Myometrial cell (primary cell): ENCODE measurements around the gene ANKRD45. TPM values are rescaled to one million over a fixed set of nuclear protein-coding genes. Genes with fewer than 3 reads are reported as not detected.

Experiments
- total RNA-seq: library from RNA; depleted of rRNA; stranded (reverse); fragments of >200 nt; gene quantifications from 2 replicates; pipeline ENCODE4 v1.2.3, GENCODE V29; 2015

Gene ANKRD45
- 0.53 TPM in 1 of 2 replicates, not detected in the other for total RNA-seq

DNA sequence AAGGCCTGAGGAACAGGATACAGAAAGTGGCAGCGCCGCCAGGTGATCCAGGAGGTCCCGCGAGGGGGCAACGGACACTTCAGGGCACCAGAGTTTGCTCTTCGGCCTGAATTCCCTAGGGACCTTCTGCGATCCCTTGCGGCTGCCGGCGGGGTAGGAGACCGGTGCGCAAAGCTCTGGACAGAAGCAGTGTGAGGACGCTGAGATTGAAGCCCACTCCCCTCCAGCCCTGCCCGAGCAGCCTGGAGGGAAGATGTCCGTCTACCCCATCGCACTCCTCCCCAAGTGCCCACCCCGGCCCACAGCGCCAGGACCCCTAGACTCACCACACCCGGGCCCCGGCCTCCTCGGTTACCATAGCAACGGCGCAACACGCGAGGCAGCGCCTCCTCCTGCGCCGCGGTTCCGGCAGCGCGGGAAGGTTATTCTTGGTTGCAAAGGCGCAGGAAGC is at the start of gene ANKRD45:
Gene ANKRD45, minus strand, starts transcription at position 361 of the 451 bp plus-strand sequence. CDS start 10,433 bp downstream, outside the sequence.

DNA sequence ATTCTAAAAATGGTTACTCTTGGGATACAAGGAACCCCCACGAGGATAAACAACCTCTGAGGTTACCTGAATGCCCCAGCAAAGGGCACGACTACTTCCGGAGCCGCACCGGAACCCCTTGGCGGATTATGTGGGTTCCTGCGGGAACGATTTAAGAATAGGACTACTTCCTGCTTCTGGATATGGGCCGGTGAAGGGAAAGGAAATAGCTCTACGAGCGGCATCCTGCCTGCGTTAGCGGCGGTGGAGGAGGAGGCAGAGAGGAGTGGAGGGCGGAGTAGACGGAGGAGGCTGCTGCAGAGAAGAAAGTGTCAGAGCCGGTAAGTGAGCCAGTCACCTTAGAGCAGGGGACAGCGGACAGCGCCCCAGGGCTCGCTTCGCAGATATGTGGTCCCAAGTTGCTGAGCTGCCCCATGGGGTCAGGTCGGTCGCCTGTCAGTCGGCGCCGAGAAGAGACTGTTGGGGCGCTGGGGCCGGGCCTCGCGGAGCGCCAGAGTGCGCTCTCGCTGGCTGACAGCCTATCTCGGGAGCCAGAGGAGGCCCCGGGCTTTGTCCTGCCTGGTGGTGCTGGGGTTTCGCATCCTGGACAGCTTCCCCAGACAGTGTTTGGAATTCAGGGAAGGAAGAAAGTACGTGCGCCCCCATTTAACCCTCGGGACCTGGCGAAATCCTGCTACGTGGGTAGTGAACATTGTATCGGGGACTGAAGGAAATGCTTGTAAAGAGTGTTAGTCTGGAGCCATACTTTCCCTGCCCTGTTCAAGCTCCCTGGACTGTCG is 45.3 kb upstream of the ANKRD45 start, which contains the start of gene KLHL20:
Gene KLHL20, plus strand, starts transcription at position 223 of the 779 bp plus-strand sequence. CDS start 1,063 bp downstream, outside the sequence.

GRCh38 chr1:173635116-173635515 is 34.5 kb downstream of the ANKRD45 start, which contains the start of gene TEX50:
Gene TEX50, plus strand, starts transcription at chr1:173635338. Its CDS starts 184 bp downstream, at chr1:173635522.

DNA sequence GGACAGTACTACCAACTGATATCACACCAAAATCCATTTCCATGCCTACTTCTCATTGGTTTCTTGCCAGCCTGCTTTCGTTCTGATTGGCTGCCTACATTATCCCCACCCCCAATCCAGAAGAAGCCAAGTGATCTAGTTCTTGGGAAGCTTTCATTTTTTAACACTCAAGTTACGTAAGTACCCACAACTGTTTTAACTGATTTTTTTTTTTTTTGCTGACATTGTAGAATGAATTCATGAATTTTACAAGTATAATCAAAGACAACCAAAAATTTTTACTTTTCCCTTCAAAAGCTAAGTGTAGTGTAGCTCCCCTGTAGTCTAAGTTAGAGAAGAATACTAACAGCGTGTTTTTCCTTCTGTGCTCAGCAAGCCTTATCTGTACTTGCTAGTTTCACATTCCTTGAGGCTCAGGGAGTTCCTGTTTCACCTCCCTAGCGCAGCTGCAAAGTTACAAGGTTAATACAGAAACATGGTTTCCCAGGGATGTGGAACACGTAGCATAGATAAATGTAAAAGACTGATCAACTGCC is 66.5 kb downstream of the ANKRD45 start, which contains the start of gene SLC9C2:
Gene SLC9C2, minus strand, starts transcription at position 17 of the 536 bp plus-strand sequence. CDS start 1,296 bp downstream, outside the sequence.

Other genes with a start within 250 kb of the ANKRD45 start
- gene PRDX6, start 192.5 kb downstream of the ANKRD45 start, total RNA-seq = 502 TPM in 2 replicates
- gene SLC9C2, start 66.8 kb downstream of the ANKRD45 start, total RNA-seq = not detected in 2 replicates
- not detected in 2 replicates for gene TEX50, start 34.5 kb downstream of the ANKRD45 start, total RNA-seq
- gene KLHL20, start 45.1 kb upstream of the ANKRD45 start, total RNA-seq = 22.2 and 24.5 TPM in 2 replicates
- gene DARS2, start 154.8 kb upstream of the ANKRD45 start, total RNA-seq = 23.6 and 27.5 TPM in 2 replicates
- 8.4 and 16.3 TPM in 2 replicates for gene CENPL, start 155.0 kb upstream of the ANKRD45 start, total RNA-seq
- gene GAS5, start 198.1 kb upstream of the ANKRD45 start, total RNA-seq = 389 and 390 TPM in 2 replicates
- gene ZBTB37, start 198.5 kb upstream of the ANKRD45 start, total RNA-seq = 1.2 and 1.9 TPM in 2 replicates
- gene SERPINC1, start 247.5 kb upstream of the ANKRD45 start, total RNA-seq = not detected in 2 replicates